ENCODE data around the gene JADE3.
A peak's percentile ranks its signal among the peaks of the same experiment; 100 is the strongest.
"Not testable (repeated sequence)": the region's sequence is repeated elsewhere in the genome, so short reads cannot be mapped to it uniquely, and the experiment has no call there.

The JADE3 gene

GRCh38 chrX:46961097-46961496 is 48.9 kb downstream of the JADE3 start:
- H3K4me3 ChIP-seq (replicated peaks; ENCODE audit: low read depth, low read length), result no peak overlapping the region
- H3K36me3 ChIP-seq (ENCODE audit: control insufficient read depth, insufficient read depth, low read length), result no peaks in the 10 kb centered on the region
- TF ChIP-seq, protein P1, sequence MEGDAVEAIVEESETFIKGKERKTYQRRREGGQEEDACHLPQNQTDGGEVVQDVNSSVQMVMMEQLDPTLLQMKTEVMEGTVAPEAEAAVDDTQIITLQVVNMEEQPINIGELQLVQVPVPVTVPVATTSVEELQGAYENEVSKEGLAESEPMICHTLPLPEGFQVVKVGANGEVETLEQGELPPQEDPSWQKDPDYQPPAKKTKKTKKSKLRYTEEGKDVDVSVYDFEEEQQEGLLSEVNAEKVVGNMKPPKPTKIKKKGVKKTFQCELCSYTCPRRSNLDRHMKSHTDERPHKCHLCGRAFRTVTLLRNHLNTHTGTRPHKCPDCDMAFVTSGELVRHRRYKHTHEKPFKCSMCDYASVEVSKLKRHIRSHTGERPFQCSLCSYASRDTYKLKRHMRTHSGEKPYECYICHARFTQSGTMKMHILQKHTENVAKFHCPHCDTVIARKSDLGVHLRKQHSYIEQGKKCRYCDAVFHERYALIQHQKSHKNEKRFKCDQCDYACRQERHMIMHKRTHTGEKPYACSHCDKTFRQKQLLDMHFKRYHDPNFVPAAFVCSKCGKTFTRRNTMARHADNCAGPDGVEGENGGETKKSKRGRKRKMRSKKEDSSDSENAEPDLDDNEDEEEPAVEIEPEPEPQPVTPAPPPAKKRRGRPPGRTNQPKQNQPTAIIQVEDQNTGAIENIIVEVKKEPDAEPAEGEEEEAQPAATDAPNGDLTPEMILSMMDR (IDR thresholded peaks at IDR 0.05; ENCODE audit: insufficient read depth, low read length, poor library complexity, severe bottlenecking), result no peak
- no peak for DNase-seq (ENCODE audit: extremely low read depth, insufficient read length)
- H3K27me3 ChIP-seq (replicated peaks; ENCODE audit: control insufficient read depth, insufficient read depth, low read length), result no peaks in the 10 kb centered on the region

DNA sequence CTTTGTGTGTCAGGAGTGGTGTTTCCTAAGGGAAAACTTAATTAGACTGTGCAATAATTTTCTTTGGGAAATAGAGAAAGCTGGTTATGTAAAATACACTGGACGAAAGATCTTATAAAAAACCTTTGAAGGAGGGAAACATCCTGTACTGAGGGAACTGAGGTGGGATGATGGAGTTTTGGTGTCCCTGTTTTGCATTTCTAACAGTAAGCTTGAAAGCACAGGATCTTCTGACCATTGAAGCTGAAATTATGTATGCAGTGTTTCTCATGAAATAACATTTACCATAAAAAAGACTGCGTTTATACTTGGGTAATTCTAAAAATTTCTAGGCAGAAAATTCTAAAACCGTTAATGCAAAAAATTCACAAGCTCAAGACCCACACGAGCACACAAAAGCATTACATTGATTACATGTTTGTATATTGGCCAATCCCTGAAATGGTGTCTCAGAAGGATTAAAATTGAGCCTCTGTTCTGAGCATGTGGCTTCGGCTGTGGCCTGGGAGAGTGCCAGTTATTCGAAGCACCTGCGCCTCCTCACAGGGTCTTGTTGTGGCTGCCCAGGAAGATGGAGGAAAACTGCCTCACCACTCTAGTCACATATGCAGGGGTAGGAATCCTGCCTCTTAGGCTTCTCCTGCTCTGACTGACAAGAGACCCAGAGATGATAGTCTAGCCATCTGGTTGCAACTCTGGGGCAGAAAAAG is 49.5 kb downstream of the JADE3 start:
- H3K36me3 ChIP-seq (ENCODE audit: control insufficient read depth, insufficient read depth, low read length), result no peaks in the 10 kb centered on the region
- TF ChIP-seq, protein P1 (IDR thresholded peaks at IDR 0.05; ENCODE audit: insufficient read depth, low read length, poor library complexity, severe bottlenecking), result no peak
- H3K4me3 ChIP-seq (replicated peaks; ENCODE audit: low read depth, low read length), result no peak overlapping the region
- H3K27me3 ChIP-seq (replicated peaks; ENCODE audit: control insufficient read depth, insufficient read depth, low read length), result no peaks in the 10 kb centered on the region
- no peak for DNase-seq (ENCODE audit: extremely low read depth, insufficient read length)

GRCh38 chrX:46965125-46965758 is 53.0 kb downstream of the JADE3 start:
- Histone ChIP-seq H3K4me3 (replicated peaks; ENCODE audit: low read depth, low read length) (no peak overlapping the region), H3K27me3 (replicated peaks; ENCODE audit: control insufficient read depth, insufficient read depth, low read length) (no peaks in the 10 kb centered on the region), H3K36me3 (ENCODE audit: control insufficient read depth, insufficient read depth, low read length) (no peaks in the 10 kb centered on the region)
- DNase-seq (ENCODE audit: extremely low read depth, insufficient read length), result no peak
- TF ChIP-seq, protein P1 (IDR thresholded peaks at IDR 0.05; ENCODE audit: insufficient read depth, low read length, poor library complexity, severe bottlenecking), result no peak

DNA sequence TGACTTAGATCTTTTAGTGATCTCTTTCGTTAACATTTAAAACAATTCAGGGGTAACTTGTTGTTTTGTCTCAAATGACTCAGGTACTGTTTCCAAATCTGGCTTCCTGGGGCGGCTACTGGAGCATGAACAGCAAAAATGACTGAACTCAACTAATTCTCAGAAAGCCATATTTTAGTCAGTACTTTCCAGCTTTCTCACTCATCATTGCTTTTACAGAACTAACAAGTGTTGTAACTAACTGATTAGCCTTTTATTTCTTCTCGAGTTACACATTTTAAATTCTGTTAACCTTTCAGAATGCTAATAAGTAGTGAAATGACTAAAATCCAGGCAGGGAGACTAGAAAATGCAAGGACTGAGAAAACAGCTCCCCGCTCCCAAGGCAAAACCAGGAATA is 55.3 kb downstream of the JADE3 start:
- TF ChIP-seq, protein P1 (IDR thresholded peaks at IDR 0.05; ENCODE audit: insufficient read depth, low read length, poor library complexity, severe bottlenecking), result no peak

GRCh38 chrX:46977046-46977445 is 64.8 kb downstream of the JADE3 start:
- not testable (repeated sequence) for H3K4me3 ChIP-seq (replicated peaks; ENCODE audit: low read depth, low read length)

More for the DNA sequence above, 55.3 kb downstream of the JADE3 start:
- Histone ChIP-seq H3K36me3 (ENCODE audit: control insufficient read depth, insufficient read depth, low read length) (no peaks in the 10 kb centered on the region), H3K27me3 (replicated peaks; ENCODE audit: control insufficient read depth, insufficient read depth, low read length) (no peaks in the 10 kb centered on the region), H3K4me3 (replicated peaks; ENCODE audit: low read depth, low read length) (no peak overlapping the region)
- peak; percentile 73 for DNase-seq (ENCODE audit: extremely low read depth, insufficient read length)

More at GRCh38 chrX:46977046-46977445, 64.8 kb downstream of the JADE3 start:
- not testable (repeated sequence) for H3K36me3 ChIP-seq (ENCODE audit: control insufficient read depth, insufficient read depth, low read length); H3K27me3 ChIP-seq (replicated peaks; ENCODE audit: control insufficient read depth, insufficient read depth, low read length); DNase-seq (ENCODE audit: extremely low read depth, insufficient read length)

Measured in GM06990 (cell line).